DOHH2 (cell line): ENCODE measurements around the gene OPALIN.

Experiments used
- H3F3A ChIP-seq: fragments of 200-600 bp; sonication (generic), shearing (Covaris generic); 2 replicates; pipeline ENCODE4 v1.6.0; 2016; ENCODE audit warnings: antibody characterized with exemption, mild to moderate bottlenecking; ENCODE audit not compliant: control insufficient read depth, insufficient read depth
- H3K27ac ChIP-seq: fragments of 200-600 bp; sonication (generic); 2 replicates; pipeline ENCODE4 v1.5.1; 2014; ENCODE audit warnings: low read depth, mild to moderate bottlenecking, low read length, moderate library complexity
- H3K27me3 ChIP-seq: fragments of 200-600 bp; sonication (generic); 2 replicates; pipeline ENCODE4 v1.6.1; 2014; ENCODE audit warnings: mild to moderate bottlenecking, low read length, mixed read lengths; ENCODE audit not compliant: control insufficient read depth
- H3K36me3 ChIP-seq: fragments of 200-600 bp; sonication (generic); 2 replicates; pipeline ENCODE4 v1.6.1; 2014; ENCODE audit warnings: mild to moderate bottlenecking, low read length, moderate library complexity, mixed read lengths; ENCODE audit not compliant: control insufficient read depth
- H3K4me1 ChIP-seq: fragments of 200-600 bp; sonication (generic); 2 replicates; pipeline ENCODE4 v1.6.1; 2014; ENCODE audit warnings: mild to moderate bottlenecking, low read length, mixed read lengths; ENCODE audit not compliant: control insufficient read depth
- H3K4me2 ChIP-seq: fragments of 200-600 bp; sonication (generic); 2 replicates; pipeline ENCODE4 v1.6.0; 2014; ENCODE audit warnings: mild to moderate bottlenecking, low read length, moderate library complexity
- H3K4me3 ChIP-seq: fragments of 200-600 bp; sonication (generic); 2 replicates; pipeline ENCODE4 v1.5.1; 2014; ENCODE audit warnings: mild to moderate bottlenecking, low read length, mixed read lengths
- H3K79me2 ChIP-seq: fragments of 200-600 bp; sonication (generic); 2 replicates; pipeline ENCODE4 v1.6.1; 2014; ENCODE audit warnings: mild to moderate bottlenecking, low read length, mixed read lengths; ENCODE audit not compliant: control insufficient read depth
- H3K9me2 ChIP-seq: fragments of 200-600 bp; sonication (generic); replicated peaks from 2 replicates; pipeline ENCODE4 v1.6.1; 2014; ENCODE audit warnings: mild to moderate bottlenecking, low read length, mixed read lengths; ENCODE audit not compliant: control insufficient read depth
- H3K9me3 ChIP-seq: fragments of 200-600 bp; sonication (generic); 2 replicates; pipeline ENCODE4 v1.6.1; 2014; ENCODE audit warnings: antibody characterized with exemption, low read length, mixed read lengths; ENCODE audit not compliant: control insufficient read depth, insufficient read depth
- H4K20me1 ChIP-seq: fragments of 200-600 bp; sonication (generic); 2 replicates; pipeline ENCODE4 v1.6.0; 2014; ENCODE audit warnings: low read depth, mild to moderate bottlenecking, antibody characterized with exemption, low read length, moderate library complexity; ENCODE audit not compliant: control insufficient read depth, insufficient read depth
- EZH2phosphoT487 ChIP-seq: fragments of 200-600 bp; sonication (generic); IDR thresholded peaks from 2 replicates; pipeline ENCODE4 v1.6.1; 2017; ENCODE audit warnings: borderline replicate concordance, mild to moderate bottlenecking, antibody characterized with exemption, low read length, moderate library complexity, mixed read lengths
- TF ChIP-seq, protein P1 (sequence below): fragments of 200-600 bp; sonication (generic); IDR thresholded peaks from one replicate; pipeline ENCODE4 v1.5.1; 2014; ENCODE audit warnings: antibody characterized with exemption, mild to moderate bottlenecking, low read depth, low read length; ENCODE audit not compliant: poor library complexity, severe bottlenecking

Gene OPALIN

DNA sequence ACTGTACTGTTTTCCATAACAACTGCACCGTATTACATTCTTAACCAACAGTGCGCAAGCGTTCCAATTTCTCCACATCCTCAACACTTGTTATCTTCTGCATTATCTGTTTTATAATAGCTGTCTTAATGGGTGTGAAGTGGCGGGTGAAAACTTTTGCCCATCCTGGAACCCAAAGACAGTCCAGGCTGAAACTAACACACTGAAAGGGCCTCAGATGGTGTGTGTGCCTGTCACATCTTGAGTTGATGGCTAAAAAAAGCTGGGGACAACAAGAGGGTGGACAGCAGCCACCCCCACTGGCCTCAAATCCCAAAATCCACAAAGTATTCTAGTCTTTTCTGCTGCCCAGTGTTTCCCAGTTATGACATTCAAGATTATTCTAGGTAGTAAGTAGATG lies 19.4 kb downstream of the OPALIN start:
- no peak overlapping the region for H3K27ac ChIP-seq
- H3K4me1 ChIP-seq: peaks cover 9% of the 10 kb centered on the region
- no peaks in the 10 kb centered on the region for H3K9me2 ChIP-seq
- H3K36me3 ChIP-seq: no peaks in the 10 kb centered on the region
- TF ChIP-seq, protein P1, sequence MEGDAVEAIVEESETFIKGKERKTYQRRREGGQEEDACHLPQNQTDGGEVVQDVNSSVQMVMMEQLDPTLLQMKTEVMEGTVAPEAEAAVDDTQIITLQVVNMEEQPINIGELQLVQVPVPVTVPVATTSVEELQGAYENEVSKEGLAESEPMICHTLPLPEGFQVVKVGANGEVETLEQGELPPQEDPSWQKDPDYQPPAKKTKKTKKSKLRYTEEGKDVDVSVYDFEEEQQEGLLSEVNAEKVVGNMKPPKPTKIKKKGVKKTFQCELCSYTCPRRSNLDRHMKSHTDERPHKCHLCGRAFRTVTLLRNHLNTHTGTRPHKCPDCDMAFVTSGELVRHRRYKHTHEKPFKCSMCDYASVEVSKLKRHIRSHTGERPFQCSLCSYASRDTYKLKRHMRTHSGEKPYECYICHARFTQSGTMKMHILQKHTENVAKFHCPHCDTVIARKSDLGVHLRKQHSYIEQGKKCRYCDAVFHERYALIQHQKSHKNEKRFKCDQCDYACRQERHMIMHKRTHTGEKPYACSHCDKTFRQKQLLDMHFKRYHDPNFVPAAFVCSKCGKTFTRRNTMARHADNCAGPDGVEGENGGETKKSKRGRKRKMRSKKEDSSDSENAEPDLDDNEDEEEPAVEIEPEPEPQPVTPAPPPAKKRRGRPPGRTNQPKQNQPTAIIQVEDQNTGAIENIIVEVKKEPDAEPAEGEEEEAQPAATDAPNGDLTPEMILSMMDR: no peak
- no peak for TF ChIP-seq EZH2phosphoT487
- no peaks in the 10 kb centered on the region for H4K20me1 ChIP-seq
- no peaks in the 10 kb centered on the region for H3K9me3 ChIP-seq
- H3K4me2 ChIP-seq: no peak overlapping the region
- no peak overlapping the region for H3K4me3 ChIP-seq
- H3F3A ChIP-seq: no peaks in the 10 kb centered on the region
- H3K79me2 ChIP-seq: no peaks in the 10 kb centered on the region
- H3K27me3 ChIP-seq: no peaks in the 10 kb centered on the region

DNA sequence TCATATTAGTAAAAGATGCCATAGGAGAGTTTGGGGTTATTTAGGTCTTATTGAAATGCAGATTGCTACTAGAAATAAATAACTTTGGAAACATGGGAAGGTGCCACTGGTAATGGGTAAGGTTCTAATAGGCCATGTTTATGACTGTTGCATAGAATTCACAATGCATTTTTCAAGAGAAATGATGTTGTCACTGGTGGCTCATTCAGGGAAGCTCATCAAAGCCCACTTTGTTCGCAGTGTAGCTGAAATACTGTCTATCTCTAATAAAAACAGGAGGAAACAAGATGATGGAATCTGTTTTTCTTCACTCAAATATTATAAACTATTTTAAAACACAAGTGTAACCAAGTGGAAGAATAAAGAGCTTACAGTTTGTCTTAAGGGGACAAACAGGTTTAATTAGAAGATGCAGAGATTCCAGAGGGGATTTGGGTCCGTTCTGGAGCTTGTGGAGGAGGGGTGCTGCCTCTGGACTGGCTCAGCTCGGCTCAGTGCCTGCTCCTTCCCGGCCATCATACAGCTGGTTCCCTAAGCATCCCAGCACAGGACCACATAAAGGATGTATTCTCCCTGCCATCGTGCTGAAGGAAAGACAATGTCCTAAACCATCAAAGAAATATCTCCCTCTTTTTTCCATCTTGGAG lies 20.4 kb downstream of the OPALIN start:
- Histone ChIP-seq H4K20me1 (no peaks in the 10 kb centered on the region), H3K36me3 (no peaks in the 10 kb centered on the region)
- TF ChIP-seq EZH2phosphoT487: no peak
- TF ChIP-seq, protein P1: no peak

DNA sequence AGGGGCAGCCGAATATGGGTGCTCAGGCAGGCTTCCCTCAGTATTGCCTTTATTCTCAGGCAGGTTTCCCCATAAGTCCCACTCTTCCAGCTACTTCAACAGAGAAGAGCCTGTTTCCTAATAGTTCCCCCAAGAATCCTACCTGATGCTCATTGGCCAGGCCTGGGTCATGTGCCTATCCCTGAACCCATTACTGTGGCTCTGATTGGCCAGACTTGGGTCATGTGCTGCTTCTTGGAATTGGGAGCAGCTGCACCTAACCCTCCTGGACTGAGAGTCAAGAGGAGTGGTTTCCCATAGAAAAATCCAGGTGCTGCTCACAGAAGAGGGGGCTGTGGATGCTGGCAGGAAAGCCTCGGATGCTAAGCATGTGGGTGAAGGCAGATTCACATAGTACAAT lies 21.7 kb downstream of the OPALIN start:
- Histone ChIP-seq H3K36me3 (no peaks in the 10 kb centered on the region), H4K20me1 (no peaks in the 10 kb centered on the region), H3K4me3 (no peak overlapping the region), H3K27ac (no peak overlapping the region), H3K4me2 (no peak overlapping the region), H3K9me2 (no peaks in the 10 kb centered on the region), H3F3A (no peaks in the 10 kb centered on the region), H3K4me1 (peaks cover 15% of the 10 kb centered on the region), H3K9me3 (no peaks in the 10 kb centered on the region), H3K79me2 (no peaks in the 10 kb centered on the region), H3K27me3 (no peaks in the 10 kb centered on the region)
- TF ChIP-seq, protein P1: no peak
- TF ChIP-seq EZH2phosphoT487: no peak

More for the DNA sequence above, 20.4 kb downstream of the OPALIN start:
- Histone ChIP-seq H3K27ac (no peak overlapping the region), H3K4me2 (no peak overlapping the region), H3K9me3 (no peaks in the 10 kb centered on the region), H3K27me3 (no peaks in the 10 kb centered on the region), H3K79me2 (no peaks in the 10 kb centered on the region), H3K4me3 (no peak overlapping the region), H3K4me1 (peaks cover 3% of the 10 kb centered on the region), H3F3A (no peaks in the 10 kb centered on the region), H3K9me2 (no peaks in the 10 kb centered on the region)
